GM18870 (cell line): ENCODE measurements around the gene SNX20.
A peak's percentile ranks its signal among the peaks of the same experiment; 100 is the strongest.

Source experiments
- ATAC-seq: cut with Tn5 transposase; IDR thresholded peaks from one replicate; pipeline ENCODE4 v1.9.1; 2021; ENCODE audit warnings: moderate library complexity; ENCODE audit not compliant: unreplicated experiment

The SNX20 gene

DNA sequence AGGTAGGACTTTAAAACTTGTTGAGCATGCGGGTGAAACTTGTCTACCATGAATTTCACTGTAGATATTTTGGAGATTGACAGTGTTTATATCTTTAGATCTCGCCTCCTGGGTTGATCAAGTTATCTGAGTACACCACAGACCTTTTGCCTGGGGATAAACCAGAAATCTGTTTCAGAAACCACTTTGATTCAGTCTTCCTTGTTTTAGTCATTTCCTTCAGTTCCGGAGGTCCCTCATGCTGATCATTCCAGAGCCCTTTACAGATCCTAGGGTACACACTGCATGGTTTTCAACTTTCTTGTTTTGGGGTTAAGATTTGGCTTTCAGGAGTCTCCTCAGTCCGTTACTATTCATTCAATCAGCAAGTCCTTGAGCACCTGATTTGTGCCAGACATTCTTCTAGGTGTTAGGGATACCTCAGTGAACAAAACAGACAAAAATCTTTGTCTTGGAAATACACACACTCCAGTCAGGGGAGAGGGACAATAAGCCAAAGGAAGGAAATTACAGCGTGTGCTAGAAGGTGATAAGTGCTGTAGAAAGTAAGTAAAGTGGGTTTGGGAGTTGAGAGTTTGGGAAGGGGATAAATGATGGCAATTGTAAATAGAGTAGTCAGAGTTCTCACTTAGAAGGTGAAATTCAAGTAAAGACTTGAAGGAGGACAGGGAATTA, 24.5 kb upstream of the SNX20 start:
- no peak for ATAC-seq

DNA sequence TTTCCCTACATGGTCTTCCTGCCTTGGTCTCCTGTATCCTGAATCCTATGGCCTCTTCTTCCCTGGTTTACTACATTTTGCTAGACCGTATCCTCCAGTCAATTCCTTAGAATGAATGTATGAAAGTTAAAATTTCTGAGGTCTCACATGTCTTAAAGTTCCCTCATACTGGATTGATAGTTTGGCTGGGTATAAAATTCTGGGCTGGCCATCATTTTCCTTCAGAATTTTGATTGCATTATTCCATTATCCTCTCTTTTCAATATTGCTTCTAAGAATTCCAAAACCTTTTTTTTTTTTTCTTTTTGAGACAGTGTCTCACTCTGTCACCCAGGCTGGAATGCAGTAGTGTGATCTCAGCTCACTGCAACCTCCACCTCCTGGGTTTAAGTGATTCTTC, 23.1 kb upstream of the SNX20 start:
- no peak for ATAC-seq

DNA sequence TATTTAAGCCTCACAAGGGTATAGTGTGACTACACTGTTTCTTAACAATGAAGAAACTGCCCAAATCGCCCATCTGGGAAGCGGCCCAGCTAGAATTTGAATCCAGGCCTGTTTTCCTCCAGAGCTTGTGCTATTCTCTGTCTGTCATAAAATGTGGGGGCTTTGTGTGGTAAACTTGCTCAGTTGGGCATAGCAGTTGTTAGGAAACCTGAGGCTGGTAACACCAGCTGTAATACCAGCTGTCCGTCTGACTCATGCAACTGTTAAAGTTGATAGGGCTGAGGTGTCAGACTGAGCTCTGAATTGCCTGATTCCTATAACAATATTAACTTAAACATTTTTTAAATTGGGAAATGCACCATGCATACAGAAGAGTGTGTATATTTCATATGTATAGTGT, 21.6 kb upstream of the SNX20 start:
- no peak for ATAC-seq

DNA sequence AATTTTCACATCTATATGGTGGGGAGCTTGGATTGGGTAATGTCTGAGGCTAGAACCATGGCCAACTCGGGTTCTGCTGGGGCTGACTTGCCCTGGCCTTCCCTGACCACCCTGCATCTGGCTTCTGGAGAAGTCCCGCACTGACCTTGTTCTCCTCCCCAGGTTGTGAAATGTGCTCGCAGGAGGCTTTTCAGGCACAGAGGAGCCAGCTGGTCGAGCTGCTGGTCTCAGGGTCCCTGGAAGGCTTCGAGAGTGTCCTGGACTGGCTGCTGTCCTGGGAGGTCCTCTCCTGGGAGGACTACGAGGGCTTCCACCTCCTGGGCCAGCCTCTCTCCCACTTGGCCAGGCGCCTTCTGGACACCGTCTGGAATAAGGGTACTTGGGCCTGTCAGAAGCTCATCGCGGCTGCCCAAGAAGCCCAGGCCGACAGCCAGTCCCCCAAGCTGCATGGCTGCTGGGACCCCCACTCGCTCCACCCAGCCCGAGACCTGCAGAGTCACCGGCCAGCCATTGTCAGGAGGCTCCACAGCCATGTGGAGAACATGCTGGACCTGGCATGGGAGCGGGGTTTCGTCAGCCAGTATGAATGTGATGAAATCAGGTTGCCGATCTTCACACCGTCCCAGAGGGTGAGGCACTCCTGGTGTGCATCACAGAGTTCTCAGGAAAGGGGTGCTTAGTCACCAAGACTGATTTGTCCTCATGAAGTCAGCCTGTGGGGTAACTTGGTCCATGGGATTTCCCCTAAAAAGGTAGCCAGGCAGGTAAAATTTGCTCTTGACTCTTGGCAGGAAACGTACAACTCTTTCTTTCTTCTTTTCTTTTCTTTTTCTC, 18.4 kb upstream of the SNX20 start:
- no peak for ATAC-seq

DNA sequence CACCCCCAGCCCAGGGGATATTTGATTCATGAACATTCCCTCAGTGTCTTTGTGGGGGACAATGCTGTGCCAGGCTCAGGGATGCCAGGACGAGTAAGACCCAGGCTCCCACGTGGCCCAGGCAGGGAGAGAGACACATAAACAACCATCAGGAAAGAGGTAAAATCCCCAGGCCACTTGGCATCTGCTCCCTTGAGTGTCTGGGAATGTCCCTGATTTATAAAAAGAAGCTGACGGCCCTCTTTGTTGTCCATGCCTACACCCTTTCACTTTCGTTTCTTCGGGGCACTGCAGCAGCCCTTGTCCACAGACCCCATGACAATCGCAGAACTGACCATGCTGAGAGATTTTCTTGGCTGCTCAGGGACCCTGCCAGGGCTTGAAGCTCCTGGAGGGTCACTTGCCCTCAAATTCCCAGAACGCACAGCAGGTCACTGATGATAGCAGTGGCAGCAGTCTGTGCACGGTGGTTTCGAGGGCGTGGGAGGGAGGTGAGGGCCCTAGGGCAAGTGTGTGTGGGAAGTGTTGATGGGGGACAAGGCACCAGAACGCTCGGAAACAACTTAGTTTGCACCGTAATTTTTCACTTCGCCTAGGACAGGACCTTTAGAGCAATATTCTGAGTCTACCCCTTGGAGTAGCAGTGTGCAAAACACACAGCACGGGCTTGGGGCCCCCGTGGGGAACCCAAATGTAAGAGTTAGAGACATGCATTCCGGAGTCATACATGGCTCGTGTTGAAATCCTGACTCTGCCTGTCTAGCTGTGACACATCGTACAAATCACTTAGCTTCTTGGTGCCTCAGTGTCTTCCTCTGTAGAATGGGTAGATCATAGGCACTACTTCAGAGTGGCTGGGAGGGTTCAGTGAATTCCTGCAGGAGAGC, 17.0 kb upstream of the SNX20 start:
- peak; percentile 46 for ATAC-seq

DNA sequence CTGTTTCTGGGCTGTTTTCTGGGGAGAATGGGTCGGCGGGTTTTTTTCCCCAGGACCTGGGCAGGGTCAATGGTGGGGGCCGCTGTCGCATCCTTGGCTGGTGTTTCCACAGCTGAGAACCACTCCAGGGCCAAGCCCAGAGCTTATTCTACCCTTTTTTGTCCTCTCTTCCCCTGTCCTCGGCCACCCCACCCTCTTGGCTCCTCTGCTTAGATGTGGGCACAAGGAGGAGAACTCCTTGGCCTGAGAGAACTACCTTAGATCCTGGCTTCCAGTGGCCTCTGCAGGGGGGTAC, 16.3 kb upstream of the SNX20 start:
- no peak for ATAC-seq

DNA sequence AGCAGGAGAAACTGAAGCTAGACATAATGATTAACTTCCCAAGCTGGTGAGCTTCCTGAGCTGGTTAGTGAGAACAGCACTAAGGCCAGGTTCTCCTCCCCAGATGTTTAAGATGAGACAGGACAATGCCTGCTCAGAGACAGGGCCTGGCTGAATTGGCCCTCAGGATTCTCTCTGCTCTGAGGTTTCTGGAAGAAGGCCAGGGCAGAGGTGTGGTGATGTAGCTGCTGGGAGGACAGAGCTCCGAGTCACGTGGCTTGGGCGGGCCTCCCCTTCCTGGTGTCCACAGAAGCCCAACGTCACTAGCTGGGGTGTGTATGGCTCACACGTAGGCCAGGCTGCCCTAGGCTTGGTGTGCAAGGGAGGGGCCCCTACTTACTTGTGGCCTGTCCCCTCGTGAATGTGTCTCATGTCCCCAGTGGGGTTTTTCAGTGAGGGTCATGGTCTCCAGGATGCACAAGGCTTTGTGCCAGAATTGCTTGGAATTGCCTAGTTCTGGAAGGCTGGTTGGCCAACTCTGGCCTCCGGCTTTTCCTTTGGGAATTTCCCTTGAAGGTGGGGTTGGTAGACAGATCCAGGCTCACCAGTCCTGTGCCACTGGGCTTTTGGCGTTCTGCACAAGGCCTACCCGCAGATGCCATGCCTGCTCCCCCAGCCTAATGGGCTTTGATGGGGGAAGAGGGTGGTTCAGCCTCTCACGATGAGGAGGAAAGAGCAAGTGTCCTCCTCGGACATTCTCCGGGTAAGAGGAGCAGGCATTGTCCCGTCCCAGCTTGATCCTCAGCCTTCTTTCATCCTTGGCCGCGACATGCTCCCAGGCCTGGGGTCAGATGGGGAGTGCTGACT, 15.7 kb upstream of the SNX20 start:
- peak; percentile 55 for ATAC-seq

DNA sequence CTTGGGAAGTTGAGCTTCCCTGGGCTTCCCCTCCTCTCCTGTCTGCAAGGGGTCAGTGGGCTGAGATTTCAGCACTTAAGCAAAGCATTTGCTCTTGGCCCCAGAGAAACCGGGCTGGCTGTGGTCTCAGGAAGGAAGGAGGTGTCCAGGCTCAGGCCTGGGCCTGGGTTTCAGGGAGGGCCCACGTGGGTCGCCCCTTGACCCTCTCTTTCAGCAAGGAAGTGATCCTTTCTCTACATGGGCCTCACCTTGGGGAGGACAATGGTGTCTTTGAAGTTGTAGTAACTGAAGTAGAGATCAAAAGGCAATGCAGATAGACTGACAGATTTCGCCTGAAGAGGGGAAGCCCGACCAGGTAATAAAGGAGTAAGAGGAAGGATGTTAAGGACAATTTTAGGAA, 15.0 kb upstream of the SNX20 start:
- ATAC-seq: peak; percentile 18

DNA sequence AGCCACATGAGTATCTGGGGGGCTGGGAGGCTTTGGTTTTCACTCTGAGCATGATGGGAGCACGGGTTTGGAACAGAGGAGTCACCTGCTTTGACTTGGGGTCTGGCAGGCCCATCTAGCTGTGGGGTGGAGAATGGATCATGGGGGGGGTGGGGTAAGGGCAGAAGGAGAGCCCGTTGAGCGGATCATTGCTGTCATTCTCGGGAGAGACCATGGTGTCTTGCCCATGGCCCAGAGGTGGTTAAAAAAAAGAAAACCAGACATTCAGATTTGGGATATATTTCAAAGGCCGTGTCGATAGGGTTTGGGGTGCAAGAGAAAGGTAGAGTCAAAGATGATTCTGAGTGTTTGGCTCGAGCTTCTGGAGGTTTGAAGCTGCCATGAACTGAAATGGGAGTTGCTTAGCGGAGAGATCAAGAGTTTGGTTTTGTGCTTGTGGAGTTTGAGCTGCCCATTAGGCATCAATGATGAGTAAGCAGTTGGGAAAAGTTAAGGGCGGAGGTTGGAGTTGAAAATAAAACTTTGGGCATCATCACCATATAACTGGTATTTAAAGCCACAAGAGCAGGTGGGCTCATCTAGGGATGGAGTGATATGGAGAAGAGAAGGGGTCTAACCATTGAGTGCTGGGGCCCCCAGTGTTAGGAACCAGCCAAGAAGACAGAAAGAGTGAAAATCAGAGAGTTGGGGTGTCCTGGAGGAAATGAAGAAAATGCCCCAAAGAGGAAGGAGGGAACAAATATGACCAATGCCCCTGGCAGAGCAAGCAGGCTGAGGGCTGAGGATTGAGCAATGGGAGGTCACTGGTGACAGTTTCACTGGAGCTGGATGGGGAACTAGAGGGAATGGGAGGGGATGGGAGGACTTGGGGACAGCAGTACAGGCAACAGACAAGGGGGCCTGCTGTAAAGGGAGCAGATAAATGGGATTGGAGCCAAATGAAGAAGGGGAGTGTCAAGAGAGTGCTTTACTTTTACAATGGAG, 14.2 kb upstream of the SNX20 start:
- no peak for ATAC-seq

DNA sequence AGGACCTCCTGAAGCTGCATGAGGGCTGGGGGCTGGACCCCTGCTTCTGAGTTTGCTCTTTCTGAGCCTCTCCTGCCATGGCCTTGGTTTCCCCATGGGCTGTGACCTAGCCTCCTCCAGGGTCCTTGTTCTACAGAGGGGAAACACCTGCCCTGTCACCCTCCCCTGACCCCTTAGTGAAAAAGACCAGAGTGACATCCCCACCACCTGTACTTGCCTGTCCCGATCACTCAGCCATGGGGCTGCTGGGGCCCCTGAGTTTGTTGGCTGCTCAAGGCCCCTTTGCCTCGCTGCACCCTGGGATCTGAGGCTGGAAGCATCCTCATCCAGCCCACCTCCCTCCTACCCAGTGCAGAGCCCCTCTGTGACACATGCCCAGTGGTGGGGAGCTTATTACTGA, 13.1 kb upstream of the SNX20 start:
- ATAC-seq: no peak

DNA sequence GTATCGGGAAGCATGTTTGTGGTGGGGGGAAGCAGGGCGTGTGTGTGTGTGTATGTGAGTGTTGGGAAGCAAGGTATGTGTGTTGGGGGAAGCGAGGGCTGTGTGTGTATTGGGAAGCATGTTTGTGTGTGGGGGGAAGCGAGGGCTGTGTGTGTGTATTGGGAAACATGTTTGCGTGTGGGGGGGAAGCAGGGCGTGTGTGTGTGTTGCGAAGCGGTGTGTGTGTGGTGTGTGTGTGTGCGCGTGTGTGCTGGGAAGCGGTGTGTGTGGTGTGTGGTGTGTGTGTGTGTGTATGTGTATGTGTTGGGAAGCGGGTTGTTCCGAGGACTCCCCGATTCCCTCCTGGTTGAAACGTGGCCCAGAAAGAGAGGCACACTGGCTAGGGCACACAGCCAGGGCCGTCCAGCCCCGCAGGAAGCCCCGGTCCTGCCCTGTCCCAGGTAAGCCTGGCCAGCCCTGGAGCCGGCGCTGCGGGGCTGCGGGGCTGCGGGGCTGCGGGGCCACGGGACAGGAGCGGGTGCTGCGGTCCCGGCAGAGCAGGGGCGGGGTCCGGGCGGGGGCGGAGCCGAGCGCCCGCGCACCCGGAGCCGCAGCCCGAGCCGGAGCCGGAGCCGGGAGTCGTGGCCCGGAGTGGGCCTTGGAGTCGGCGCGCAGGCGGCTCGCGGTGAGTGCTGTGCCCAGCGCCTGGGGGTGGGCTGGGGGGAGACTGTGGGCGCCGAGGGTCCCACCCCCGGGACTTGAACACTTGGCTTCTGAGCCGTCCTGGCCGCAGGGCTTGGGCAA, 12.1 kb upstream of the SNX20 start, which contains the start of gene NOD2:
Gene NOD2, plus strand, starts transcription at position 608 of the 783 bp plus-strand sequence. CDS start 5,890 bp downstream, outside the sequence.
- no peak for ATAC-seq

DNA sequence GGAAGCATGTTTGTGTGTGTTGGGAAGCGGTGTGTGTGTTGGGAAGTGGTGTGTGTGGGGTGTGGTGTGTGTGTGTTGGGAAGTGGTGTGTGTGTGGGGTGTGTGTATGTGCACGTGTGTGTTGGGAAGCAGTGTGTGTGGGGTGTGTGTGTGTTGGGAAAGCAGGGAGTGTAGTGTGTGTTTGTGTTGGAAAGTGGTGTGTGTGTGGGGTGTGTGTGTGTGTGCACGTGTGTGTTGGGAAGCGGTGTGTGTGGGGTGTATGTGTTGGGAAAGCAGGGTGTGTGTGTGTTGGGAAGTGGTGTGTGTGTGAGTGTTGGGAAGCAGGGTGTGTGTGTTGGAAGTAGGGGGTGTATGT, 11.5 kb upstream of the SNX20 start:
- no peak for ATAC-seq

DNA sequence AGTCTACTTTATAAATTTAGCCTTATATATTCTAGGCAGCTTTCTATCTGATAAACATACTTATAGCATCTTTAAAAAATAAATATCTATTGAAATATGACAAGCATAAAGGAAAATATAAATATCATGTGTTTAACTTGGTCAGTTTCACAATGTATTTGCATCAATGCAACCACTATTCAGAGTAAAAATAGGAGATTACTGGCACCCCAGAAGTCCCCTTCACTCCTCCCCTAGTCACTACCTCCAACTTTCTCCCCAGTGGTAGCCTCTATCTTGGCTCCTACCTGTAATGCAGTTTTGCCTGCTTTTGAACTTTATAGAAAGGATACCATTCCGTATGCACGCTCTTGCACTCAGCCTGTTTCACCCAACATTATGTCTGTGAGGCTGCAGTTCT, 9.1 kb upstream of the SNX20 start:
- ATAC-seq: no peak

DNA sequence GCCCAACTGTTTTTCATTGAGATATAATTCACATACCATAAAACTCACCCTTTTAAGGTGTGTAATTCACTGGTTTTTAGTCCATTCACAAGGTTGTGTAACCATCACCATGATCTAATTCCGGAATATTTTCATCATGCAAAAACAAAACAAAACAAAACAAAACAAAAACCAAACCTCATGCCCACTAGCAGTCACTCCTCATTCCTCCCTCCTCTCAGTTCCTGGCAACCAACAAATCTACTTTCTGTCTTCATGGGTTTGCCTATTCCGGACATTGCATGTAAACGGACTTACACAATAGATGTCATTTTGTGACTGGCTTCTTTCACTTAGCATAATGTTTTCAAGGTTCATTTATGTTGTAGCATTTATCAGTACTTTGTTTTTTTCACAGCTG, 7.8 kb upstream of the SNX20 start:
- ATAC-seq: no peak

DNA sequence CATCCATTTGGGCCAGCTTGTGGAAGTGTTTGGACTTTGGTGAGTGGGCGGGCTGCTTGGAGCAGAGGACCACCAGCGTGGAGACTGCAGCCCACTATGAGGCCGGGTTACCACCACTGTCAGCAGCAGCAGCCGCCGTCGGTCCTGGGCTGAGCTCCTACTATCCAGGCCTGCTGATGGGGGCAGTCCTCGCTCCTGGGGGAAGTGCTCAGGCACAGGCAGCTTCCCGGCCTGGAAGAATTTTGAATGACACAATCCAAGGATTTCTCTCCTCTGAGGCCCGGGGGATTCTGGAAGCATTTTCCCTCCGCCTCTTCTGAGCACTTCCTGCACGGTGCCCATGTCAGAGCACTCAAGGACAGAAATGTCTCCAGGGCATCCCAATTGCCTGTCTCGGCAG, 7.0 kb upstream of the SNX20 start:
- ATAC-seq: no peak

DNA sequence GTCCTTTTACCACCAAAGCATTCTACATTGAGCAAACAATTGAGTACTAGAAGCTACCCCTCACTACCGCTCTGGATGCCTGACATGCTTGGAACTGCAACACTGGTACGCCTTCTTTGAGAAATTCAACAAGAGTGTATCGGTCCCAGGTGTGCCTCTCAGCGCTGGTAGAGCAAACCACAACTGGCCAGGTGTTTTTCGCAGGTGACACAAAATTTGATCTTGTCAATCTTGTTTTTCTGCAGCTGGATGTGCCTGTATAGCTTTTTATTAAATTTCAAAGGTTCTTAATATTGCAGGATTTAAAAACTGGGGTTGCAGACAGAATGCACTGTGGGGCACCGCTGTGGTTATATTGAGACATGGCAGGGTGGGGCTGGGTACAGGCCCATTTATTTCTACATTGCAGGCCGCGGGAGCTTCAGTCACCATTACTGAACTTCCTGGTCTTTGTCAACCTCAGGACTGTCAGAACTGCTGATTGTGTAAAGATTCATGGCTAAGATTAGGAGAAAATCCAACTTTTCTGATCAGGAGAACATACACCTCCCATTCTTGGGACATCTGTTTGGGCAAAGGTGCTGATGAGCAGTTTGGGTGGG, 4.5 kb upstream of the SNX20 start:
- no peak for ATAC-seq

DNA sequence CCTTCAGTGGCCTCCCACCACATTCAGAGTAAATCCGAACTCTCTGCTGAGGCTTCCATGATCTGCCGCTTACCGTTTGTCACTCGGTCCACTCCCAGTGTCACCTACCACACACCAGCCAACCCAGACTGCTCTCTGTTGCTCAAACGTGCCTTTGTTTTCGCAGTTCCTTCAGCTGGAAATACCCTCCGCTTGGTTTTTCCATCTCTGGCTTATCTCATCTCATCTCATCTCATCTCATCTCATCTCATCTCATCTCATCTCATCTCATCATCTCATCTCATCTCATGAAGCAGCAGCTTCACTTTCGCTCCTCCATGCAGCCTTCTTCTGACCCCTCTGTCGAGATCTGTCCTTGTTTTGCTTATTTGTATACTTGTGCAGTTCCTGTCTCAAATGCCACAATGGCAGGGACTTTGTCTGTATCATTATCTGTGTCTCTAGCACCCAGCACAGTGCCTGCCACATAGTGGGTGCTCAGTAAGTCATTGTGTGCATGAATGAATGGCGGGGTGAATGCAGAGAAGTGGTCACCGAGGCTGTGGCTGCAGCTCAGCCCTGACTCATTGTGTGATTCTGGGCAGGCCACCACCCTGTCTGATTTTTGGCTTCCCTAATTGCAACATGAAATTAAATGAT, 3.8 kb upstream of the SNX20 start:
- no peak for ATAC-seq
